Panc1 (cell line): Measurements from ENCODE around the gene C10orf105. TPM values are rescaled to one million over a fixed set of nuclear protein-coding genes. Genes with fewer than 3 reads are reported as not detected.

Experiments
- ATAC-seq: fragments of 200-7000 bp; cut with Tn5 transposase; 2 replicates; pipeline ENCODE4 v1.9.1; 2020; ENCODE audit warnings: mild to moderate bottlenecking, moderate library complexity
- BruUV-seq: library from RNA; stranded (reverse); fragments of 400-500 nt; replicated peaks from 2 replicates; lab custom pipeline; 2021; lab: Mats Ljungman, UMichigan
- CTCF ChIA-PET: fragments of 300-600 bp; sonication (Branson Sonifier 250); formaldehyde crosslinking; loops from one replicate; lab custom pipeline; 2022; ENCODE audit warnings: antibody characterized with exemption; lab: Charles Lee
- POLR2A ChIA-PET: fragments of 300-600 bp; sonication (Branson Sonifier 250); formaldehyde crosslinking; loops from one replicate; lab custom pipeline; 2022; ENCODE audit warnings: antibody characterized with exemption; lab: Charles Lee
- DNase-seq: peaks from one replicate; pipeline ENCODE4 v3.0.0-alpha.2; 2010; ENCODE audit warnings: low read depth, low spot score
- H3K27ac ChIP-seq: 2 replicates; pipeline ENCODE4 v1.5.1; 2011; ENCODE audit warnings: mild to moderate bottlenecking, low read length, inconsistent platforms
- H3K27me3 ChIP-seq: fragments of 200-500 bp; sonication (Bioruptor generic); 2 replicates; pipeline ENCODE4 v1.6.0; 2014; ENCODE audit warnings: low read length, inconsistent platforms; ENCODE audit not compliant: control insufficient read depth, insufficient read depth
- H3K36me3 ChIP-seq: fragments of 200-500 bp; sonication (Bioruptor generic); 2 replicates; pipeline ENCODE4 v1.5.1; 2014; ENCODE audit warnings: inconsistent platforms, mild to moderate bottlenecking, low read length, moderate library complexity; ENCODE audit not compliant: control insufficient read depth, insufficient read depth
- H3K4me1 ChIP-seq: 2 replicates; pipeline ENCODE4 v1.5.1; 2011; ENCODE audit warnings: inconsistent platforms, mild to moderate bottlenecking, low read length, moderate library complexity; ENCODE audit not compliant: control insufficient read depth, insufficient read depth
- H3K4me3 ChIP-seq, 2 experiments: 2 replicates each; pipeline ENCODE4 v1.5.1; 2011 to 2012; ENCODE audit warnings: low read depth in 2 of 2, low read length in 2 of 2, mild to moderate bottlenecking in 2 of 2, inconsistent platforms in 1 of 2, moderate library complexity in 1 of 2
- H3K9me3 ChIP-seq: fragments of 200-500 bp; sonication (Bioruptor generic); 2 replicates; pipeline ENCODE4 v1.5.1; 2014; ENCODE audit warnings: low read depth, mild to moderate bottlenecking, inconsistent platforms, low read length, moderate library complexity; ENCODE audit not compliant: control insufficient read depth, insufficient read depth
- POLR2AphosphoS5 ChIP-seq: IDR thresholded peaks from 2 replicates; pipeline ENCODE4 v1.6.1; 2012; ENCODE audit warnings: mild to moderate bottlenecking, low read depth, low read length, moderate library complexity
- REST ChIP-seq, 2 experiments: IDR thresholded peaks; 2 replicates each; pipeline ENCODE4 v1.6.1; 2011 to 2012; ENCODE audit warnings: low read depth in 2 of 2, control low read depth in 1 of 2, low read length in 1 of 2, mild to moderate bottlenecking in 1 of 2, moderate library complexity in 1 of 2; ENCODE audit not compliant: insufficient read depth in 1 of 2
- SIN3A ChIP-seq: IDR thresholded peaks from 2 replicates; pipeline ENCODE4 v1.6.1; 2012; ENCODE audit warnings: low read depth, mild to moderate bottlenecking, low read length, moderate library complexity, borderline replicate concordance; ENCODE audit not compliant: insufficient read depth
- TCF7L2 ChIP-seq: IDR thresholded peaks from 2 replicates; pipeline ENCODE4 v1.6.1; 2011; ENCODE audit warnings: mild to moderate bottlenecking, low read depth, low read length, inconsistent platforms
- in situ Hi-C: cut with HindIII; loops from 2 replicates; pipeline ENCODE4 v1.10.0; 2016; ENCODE audit warnings: low sequenced_read_pairs, low pct_unique_long_range_greater_than_20kb
- intact Hi-C: fragments of 100-400 bp; cut with micrococcal nuclease; formaldehyde crosslinking; loops from one replicate; pipeline ENCODE4 v1.10.0; 2022; ENCODE audit not compliant: unreplicated experiment
- total RNA-seq: library from RNA; stranded (reverse); gene quantifications from one replicate; pipeline ENCODE4 v1.2.1, GENCODE V29; 2021; ENCODE audit not compliant: unreplicated experiment
- TF ChIP-seq, protein P1 (sequence below): fragments of 450-650 bp; IDR thresholded peaks from 2 replicates; pipeline ENCODE4 v1.5.1; 2017; ENCODE audit warnings: mild to moderate bottlenecking

Gene C10orf105
- total RNA-seq, 1 experiment from 2014 or later: not detected

DNA sequence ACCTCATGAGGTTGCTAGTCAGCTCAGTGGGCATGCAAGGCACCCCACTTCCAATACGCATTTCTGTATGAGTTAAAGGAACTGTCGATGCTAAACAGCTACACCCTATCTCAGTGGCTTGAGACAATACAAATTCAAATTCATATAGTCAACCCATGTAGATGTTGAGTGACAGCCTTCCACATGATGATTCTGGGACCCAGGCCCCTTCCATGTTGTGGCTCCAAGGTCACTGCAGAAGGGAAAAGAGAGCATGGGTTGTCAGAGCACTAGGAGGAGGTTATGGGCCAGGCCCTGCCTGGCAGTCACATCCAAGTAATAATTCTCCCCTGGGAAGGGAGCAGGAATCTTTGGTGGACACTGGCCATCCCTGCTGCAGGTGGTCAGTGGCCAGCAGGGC, 28.2 kb downstream of the C10orf105 start:
- ATAC-seq (no peak), DNase-seq (no peak)
- POLR2A ChIA-PET: no interaction called here
- in situ Hi-C loops (no loop called here), intact Hi-C loops (no loop called here)
- H3K27me3 ChIP-seq: no peaks in the 10 kb centered on the region
- no peaks in the 10 kb centered on the region for H3K36me3 ChIP-seq
- TF ChIP-seq SIN3A (no peak), TCF7L2 (no peak), REST (IDR thresholded peaks at IDR 0.05; ENCODE audit: insufficient read depth in 1 of 2, low read depth in 2 of 2, low read length in 1 of 2) (no peak), POLR2AphosphoS5 (no peak)
- TF ChIP-seq, protein P1, sequence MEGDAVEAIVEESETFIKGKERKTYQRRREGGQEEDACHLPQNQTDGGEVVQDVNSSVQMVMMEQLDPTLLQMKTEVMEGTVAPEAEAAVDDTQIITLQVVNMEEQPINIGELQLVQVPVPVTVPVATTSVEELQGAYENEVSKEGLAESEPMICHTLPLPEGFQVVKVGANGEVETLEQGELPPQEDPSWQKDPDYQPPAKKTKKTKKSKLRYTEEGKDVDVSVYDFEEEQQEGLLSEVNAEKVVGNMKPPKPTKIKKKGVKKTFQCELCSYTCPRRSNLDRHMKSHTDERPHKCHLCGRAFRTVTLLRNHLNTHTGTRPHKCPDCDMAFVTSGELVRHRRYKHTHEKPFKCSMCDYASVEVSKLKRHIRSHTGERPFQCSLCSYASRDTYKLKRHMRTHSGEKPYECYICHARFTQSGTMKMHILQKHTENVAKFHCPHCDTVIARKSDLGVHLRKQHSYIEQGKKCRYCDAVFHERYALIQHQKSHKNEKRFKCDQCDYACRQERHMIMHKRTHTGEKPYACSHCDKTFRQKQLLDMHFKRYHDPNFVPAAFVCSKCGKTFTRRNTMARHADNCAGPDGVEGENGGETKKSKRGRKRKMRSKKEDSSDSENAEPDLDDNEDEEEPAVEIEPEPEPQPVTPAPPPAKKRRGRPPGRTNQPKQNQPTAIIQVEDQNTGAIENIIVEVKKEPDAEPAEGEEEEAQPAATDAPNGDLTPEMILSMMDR: no peak
- peaks cover 17% of the 10 kb centered on the region for H3K4me1 ChIP-seq
- H3K9me3 ChIP-seq: no peaks in the 10 kb centered on the region
- no peak overlapping the region for H3K4me3 ChIP-seq
- CTCF ChIA-PET: no interaction called here
- H3K27ac ChIP-seq: no peak overlapping the region
- no TSS peak for BruUV-seq

DNA sequence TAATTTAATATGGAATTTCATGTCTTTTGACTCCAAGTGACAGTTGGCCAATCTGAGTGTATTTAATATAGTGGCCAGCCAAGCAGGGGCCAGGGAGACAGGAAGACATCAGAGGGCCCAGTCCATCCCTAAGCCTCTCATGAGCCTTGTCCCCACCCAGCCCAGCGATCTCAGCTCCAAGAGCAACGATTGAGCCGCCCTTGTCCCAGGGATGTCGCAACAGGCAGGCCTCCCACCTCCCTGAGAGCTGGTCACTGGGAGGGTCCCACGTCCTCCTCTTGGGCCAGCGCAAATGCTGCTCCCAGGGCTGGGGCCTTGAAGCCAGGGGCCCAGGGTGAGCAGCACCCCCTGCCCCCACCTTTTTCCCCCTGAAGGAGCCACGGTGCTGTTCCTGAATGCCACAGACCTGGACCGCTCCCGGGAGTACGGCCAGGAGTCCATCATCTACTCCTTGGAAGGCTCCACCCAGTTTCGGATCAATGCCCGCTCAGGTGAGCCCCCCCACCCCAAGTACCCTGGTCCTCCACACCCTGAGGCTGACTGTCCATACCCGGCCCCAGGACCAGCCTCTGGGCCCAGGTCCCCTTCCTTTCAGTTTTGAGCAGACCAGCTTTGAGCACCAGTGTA, 29.4 kb downstream of the C10orf105 start:
- Histone ChIP-seq H3K4me1 (peaks cover 10% of the 10 kb centered on the region), H3K4me3 (no peak overlapping the region), H3K27ac (no peak overlapping the region), H3K27me3 (no peaks in the 10 kb centered on the region), H3K36me3 (no peaks in the 10 kb centered on the region), H3K9me3 (no peaks in the 10 kb centered on the region)
- TF ChIP-seq POLR2AphosphoS5: no peak
- no peak for TF ChIP-seq REST (IDR thresholded peaks at IDR 0.05; ENCODE audit: insufficient read depth in 1 of 2, low read depth in 2 of 2, low read length in 1 of 2)
- TF ChIP-seq TCF7L2: no peak
- TF ChIP-seq, protein P1: no peak
- no peak for TF ChIP-seq SIN3A
- POLR2A ChIA-PET: interaction anchor here (0.6 kb wide), 1 partner anchor 86 kb away, joined by 3 read pairs; no protein-coding TSS in a partner anchor
- DNase-seq (no peak), ATAC-seq (no peak)
- BruUV-seq: no TSS peak
- intact Hi-C loops: no loop called here
- CTCF ChIA-PET: interaction anchor here (0.7 to 1.2 kb wide), 2 partner anchors 8 to 196 kb away, joined by 3 to 5 read pairs; no protein-coding TSS in a partner anchor
- in situ Hi-C loops: no loop called here
